Right lobe of liver (tissue), 4 donors: ENCODE measurements around the gene ZNF530.

ENCODE experiments used
- POLR2A ChIP-seq: fragments of 450-650 bp; IDR thresholded peaks from one replicate; pipeline ENCODE4 v1.6.1; 2017; ENCODE audit warnings: antibody characterized with exemption, mild to moderate bottlenecking
- TF ChIP-seq, protein P1 (sequence below), 4 donors: fragments of 200-600 bp in 3 of 4; fragments of 450-650 bp in 1 of 4; IDR thresholded peaks; one replicate each; pipeline versions ENCODE4 v1.5.1 to v1.8.0; 2016 to 2022; ENCODE audit warnings: antibody characterized with exemption in 4 of 4, mild to moderate bottlenecking in 2 of 4
- donor health status: DM: no; HTN: no; CAD: no.
- donor health status: DM: no; HTN: no; CAD: no.
- donor health status: DM: no; HTN: yes; CAD: no.

DNA sequence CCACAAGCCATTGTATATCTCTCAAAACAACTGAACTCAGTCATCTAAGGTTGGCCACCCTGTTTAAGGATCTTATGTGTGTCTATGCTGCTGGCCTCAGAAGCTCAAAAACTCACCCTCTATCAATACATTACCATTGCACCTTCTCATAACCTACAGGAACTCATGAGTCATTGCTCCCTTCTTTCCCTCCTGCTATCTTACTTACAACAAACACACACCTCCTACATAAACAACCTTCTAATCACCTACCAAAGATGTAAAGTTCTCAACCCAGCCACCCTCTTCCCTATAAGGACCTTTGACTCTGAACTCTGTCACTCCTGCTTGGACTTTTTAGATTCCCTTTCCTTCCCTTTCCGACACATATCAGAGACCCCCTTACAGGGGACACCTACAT is 55.8 kb downstream of the ZNF530 start:
- TF ChIP-seq, protein P1, sequence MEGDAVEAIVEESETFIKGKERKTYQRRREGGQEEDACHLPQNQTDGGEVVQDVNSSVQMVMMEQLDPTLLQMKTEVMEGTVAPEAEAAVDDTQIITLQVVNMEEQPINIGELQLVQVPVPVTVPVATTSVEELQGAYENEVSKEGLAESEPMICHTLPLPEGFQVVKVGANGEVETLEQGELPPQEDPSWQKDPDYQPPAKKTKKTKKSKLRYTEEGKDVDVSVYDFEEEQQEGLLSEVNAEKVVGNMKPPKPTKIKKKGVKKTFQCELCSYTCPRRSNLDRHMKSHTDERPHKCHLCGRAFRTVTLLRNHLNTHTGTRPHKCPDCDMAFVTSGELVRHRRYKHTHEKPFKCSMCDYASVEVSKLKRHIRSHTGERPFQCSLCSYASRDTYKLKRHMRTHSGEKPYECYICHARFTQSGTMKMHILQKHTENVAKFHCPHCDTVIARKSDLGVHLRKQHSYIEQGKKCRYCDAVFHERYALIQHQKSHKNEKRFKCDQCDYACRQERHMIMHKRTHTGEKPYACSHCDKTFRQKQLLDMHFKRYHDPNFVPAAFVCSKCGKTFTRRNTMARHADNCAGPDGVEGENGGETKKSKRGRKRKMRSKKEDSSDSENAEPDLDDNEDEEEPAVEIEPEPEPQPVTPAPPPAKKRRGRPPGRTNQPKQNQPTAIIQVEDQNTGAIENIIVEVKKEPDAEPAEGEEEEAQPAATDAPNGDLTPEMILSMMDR (IDR thresholded peaks at IDR 0.05) = no peak
- TF ChIP-seq POLR2A = no peak
